Measurements from ENCODE around the gene MX1. TPM values are rescaled to one million over a fixed set of nuclear protein-coding genes. Genes with fewer than 3 reads are reported as not detected.

The MX1 gene
- total RNA-seq, 2 experiments from 2014 or later, result 82.3 to 86.3 TPM

DNA sequence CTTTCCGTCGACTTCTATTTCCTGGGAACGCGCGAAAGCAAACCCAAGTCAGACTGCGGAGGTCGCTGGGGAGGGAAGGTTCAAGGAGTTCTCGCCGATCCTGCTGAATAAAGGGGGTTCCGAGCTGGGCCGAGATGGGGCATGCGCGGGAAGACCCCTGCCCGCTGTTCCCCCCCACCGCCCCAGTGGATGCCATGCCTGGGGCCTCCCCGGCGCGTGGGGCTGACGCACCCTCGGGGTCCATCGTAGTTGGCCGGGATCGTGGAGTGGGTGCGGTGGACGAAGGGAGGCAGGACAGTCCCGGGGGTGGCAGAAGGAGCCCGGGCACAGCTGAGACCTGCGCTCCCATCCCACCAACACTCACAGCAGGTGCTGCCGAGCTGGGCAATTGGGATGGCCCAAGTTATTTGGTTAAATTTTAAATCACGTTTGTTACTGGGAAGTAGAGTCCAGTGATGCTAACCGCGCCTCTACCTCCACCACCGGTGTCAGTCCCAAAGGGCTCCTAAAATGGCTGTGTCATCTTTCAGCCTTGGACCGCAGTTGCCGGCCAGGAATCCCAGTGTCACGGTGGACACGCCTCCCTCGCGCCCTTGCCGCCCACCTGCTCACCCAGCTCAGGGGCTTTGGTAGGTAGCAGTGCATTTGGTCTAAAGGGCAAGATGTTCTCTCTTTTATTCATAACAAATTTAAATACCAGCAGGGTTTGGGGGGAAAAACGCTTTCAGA is 801 bp downstream of the MX1 start:
- ChIA-PET POLR2A (interaction anchor here (0.7 to 6.1 kb wide), 6 partner anchors 13 to 583 kb away, joined by 3 to 87 read pairs (median 6); partner anchors contain the start of genes MX2 and ZBTB21), CTCF (interaction anchor here (4.7 kb wide), 1 partner anchor 144 kb away, joined by 16 read pairs; no protein-coding TSS in a partner anchor)
- H3K4me1 Mint-ChIP-seq (ENCODE audit: low read depth), result peaks cover 66% of the 10 kb centered on the region
- Histone ChIP-seq H3K9me3 (ENCODE audit: control insufficient read depth in 1 of 2, insufficient read depth in 1 of 2, low read length in 2 of 2) (no peaks in the 10 kb centered on the region), H3K4me3 (ENCODE audit: low read length) (peak overlapping the region; percentile 96), H3K36me3 (ENCODE audit: insufficient read depth, low read length) (peaks cover 30% of the 10 kb centered on the region), H3K27ac (ENCODE audit: low read depth in 1 of 2, low read length in 2 of 2) (peak overlapping the region; percentile 13 to 62), H3K4me1 (ENCODE audit: insufficient read depth, low read length) (peaks cover 28% of the 10 kb centered on the region), H3K27me3 (ENCODE audit: control insufficient read depth in 1 of 2, insufficient read depth in 2 of 2, low read length in 2 of 2) (no peaks in the 10 kb centered on the region)
- ATAC-seq (ENCODE audit: poor library complexity) (no peak), DNase-seq (peak in 4 of 14 experiments; percentile 5 to 61 (median 29))
- intact Hi-C loops (cut with DNase I, micrococcal nuclease), result loop anchor here in 1 of 2 experiments (2.0 kb wide), 1 partner anchor 64 kb away; the partner anchor contains the start of gene MX2
- no peaks in the 10 kb centered on the region for H3K9me3 Mint-ChIP-seq
- peak overlapping the region; percentile 95 for H3K27ac Mint-ChIP-seq
- peaks cover 50% of the 10 kb centered on the region for H3K36me3 Mint-ChIP-seq (ENCODE audit: low read depth)
- TF ChIP-seq, protein P1, sequence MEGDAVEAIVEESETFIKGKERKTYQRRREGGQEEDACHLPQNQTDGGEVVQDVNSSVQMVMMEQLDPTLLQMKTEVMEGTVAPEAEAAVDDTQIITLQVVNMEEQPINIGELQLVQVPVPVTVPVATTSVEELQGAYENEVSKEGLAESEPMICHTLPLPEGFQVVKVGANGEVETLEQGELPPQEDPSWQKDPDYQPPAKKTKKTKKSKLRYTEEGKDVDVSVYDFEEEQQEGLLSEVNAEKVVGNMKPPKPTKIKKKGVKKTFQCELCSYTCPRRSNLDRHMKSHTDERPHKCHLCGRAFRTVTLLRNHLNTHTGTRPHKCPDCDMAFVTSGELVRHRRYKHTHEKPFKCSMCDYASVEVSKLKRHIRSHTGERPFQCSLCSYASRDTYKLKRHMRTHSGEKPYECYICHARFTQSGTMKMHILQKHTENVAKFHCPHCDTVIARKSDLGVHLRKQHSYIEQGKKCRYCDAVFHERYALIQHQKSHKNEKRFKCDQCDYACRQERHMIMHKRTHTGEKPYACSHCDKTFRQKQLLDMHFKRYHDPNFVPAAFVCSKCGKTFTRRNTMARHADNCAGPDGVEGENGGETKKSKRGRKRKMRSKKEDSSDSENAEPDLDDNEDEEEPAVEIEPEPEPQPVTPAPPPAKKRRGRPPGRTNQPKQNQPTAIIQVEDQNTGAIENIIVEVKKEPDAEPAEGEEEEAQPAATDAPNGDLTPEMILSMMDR (IDR thresholded peaks at IDR 0.05), result no peak
- no peaks in the 10 kb centered on the region for H3K27me3 Mint-ChIP-seq
- H3K4me3 Mint-ChIP-seq, result peak overlapping the region; percentile 99

GRCh38 chr21:41427556-41427955 is 1.5 kb downstream of the MX1 start:
- Histone ChIP-seq H3K9me3 (ENCODE audit: control insufficient read depth in 1 of 2, insufficient read depth in 1 of 2, low read length in 2 of 2) (no peaks in the 10 kb centered on the region), H3K27me3 (ENCODE audit: control insufficient read depth in 1 of 2, insufficient read depth in 2 of 2, low read length in 2 of 2) (no peaks in the 10 kb centered on the region), H3K27ac (ENCODE audit: low read depth in 1 of 2, low read length in 2 of 2) (no peak overlapping the region), H3K4me1 (ENCODE audit: insufficient read depth, low read length) (peaks cover 28% of the 10 kb centered on the region), H3K36me3 (ENCODE audit: insufficient read depth, low read length) (peaks cover 37% of the 10 kb centered on the region), H3K4me3 (ENCODE audit: low read length) (peak overlapping the region; percentile 96)
- no peak for ATAC-seq (ENCODE audit: poor library complexity)
- intact Hi-C loops (cut with DNase I, micrococcal nuclease), result loop anchor here in 1 of 2 experiments (2.0 kb wide), 1 partner anchor 65 kb away; the partner anchor contains the start of gene MX2
- Mint-ChIP-seq H3K9me3 (no peaks in the 10 kb centered on the region), H3K27me3 (no peaks in the 10 kb centered on the region), H3K27ac (peak overlapping the region; percentile 95), H3K36me3 (ENCODE audit: low read depth) (peaks cover 57% of the 10 kb centered on the region), H3K4me1 (ENCODE audit: low read depth) (peaks cover 68% of the 10 kb centered on the region), H3K4me3 (peak overlapping the region; percentile 99)
- CTCF ChIA-PET, result interaction anchor here (4.7 kb wide), 1 partner anchor 144 kb away, joined by 16 read pairs; no protein-coding TSS in a partner anchor
- peak in 1 of 14 experiments; percentile 28 for DNase-seq
- TF ChIP-seq, protein P1 (IDR thresholded peaks at IDR 0.05), result no peak
- POLR2A ChIA-PET, result interaction anchor here (1.2 to 6.1 kb wide), 4 partner anchors 12 to 66 kb away, joined by 3 to 87 read pairs (median 40); partner anchors contain the start of gene MX2

DNA sequence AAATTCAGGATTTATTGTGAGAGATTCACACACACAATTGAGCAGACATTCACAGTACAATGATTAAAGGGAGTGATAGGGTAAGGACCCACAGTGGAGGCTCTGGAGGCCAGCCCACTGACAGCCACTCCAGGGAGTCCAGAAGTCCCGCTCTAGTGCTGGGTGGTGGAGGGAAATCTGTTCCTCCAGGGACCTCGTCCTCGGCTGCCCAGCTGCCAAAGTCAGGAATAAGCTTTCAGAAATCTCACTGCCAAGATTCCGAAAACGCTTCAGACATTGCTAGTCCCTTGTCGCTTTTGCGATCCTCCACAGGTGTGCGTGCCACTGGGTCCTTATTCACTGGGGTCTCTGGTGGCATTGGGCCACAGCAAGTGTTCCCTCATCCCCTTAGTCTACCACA is 2.3 kb downstream of the MX1 start:
- Histone ChIP-seq H3K4me1 (ENCODE audit: insufficient read depth, low read length) (peaks cover 28% of the 10 kb centered on the region), H3K9me3 (ENCODE audit: control insufficient read depth in 1 of 2, insufficient read depth in 1 of 2, low read length in 2 of 2) (no peaks in the 10 kb centered on the region), H3K4me3 (ENCODE audit: low read length) (no peak overlapping the region), H3K27ac (ENCODE audit: low read depth in 1 of 2, low read length in 2 of 2) (no peak overlapping the region), H3K36me3 (ENCODE audit: insufficient read depth, low read length) (peaks cover 45% of the 10 kb centered on the region), H3K27me3 (ENCODE audit: control insufficient read depth in 1 of 2, insufficient read depth in 2 of 2, low read length in 2 of 2) (no peaks in the 10 kb centered on the region)
- H3K4me1 Mint-ChIP-seq (ENCODE audit: low read depth), result peaks cover 68% of the 10 kb centered on the region
- no peaks in the 10 kb centered on the region for H3K9me3 Mint-ChIP-seq
- POLR2A ChIA-PET, result no interaction called here
- H3K27me3 Mint-ChIP-seq, result no peaks in the 10 kb centered on the region
- H3K4me3 Mint-ChIP-seq, result peak overlapping the region; percentile 99
- ATAC-seq (ENCODE audit: poor library complexity), result no peak
- H3K27ac Mint-ChIP-seq, result peak overlapping the region; percentile 95
- peak in 1 of 14 experiments; percentile 30 for DNase-seq
- intact Hi-C loops (cut with DNase I, micrococcal nuclease), result loop anchor here in 1 of 2 experiments (2.0 kb wide), 1 partner anchor 70 kb away; no protein-coding TSS in a partner anchor
- TF ChIP-seq, protein P1 (IDR thresholded peaks at IDR 0.05), result no peak
- peaks cover 65% of the 10 kb centered on the region for H3K36me3 Mint-ChIP-seq (ENCODE audit: low read depth)
- CTCF ChIA-PET, result interaction anchor here (0.6 to 4.7 kb wide), 2 partner anchors 15 to 145 kb away, joined by 3 to 16 read pairs; no protein-coding TSS in a partner anchor

All from CD4-positive, alpha-beta T cell (primary cell).